HEK293 (cell line): ENCODE results near the gene PCDH18.
A peak's percentile ranks its signal among the peaks of the same experiment; 100 is the strongest.

ENCODE experiments used
- BCL11B ChIP-seq: fragments of 450-650 bp; formaldehyde crosslinking; IDR thresholded peaks from 2 replicates; pipeline ENCODE4 v1.5.1; 2016; ENCODE audit warnings: low read depth, missing biosample characterization, missing genetic modification characterization
- FEZF1 ChIP-seq: fragments of 450-650 bp; formaldehyde crosslinking; IDR thresholded peaks from 2 replicates; pipeline ENCODE4 v1.5.1; 2016; ENCODE audit warnings: missing biosample characterization, missing genetic modification characterization
- GLI4 ChIP-seq: fragments of 450-650 bp; formaldehyde crosslinking; IDR thresholded peaks from 2 replicates; pipeline ENCODE4 v1.5.1; 2016; ENCODE audit warnings: missing biosample characterization, missing genetic modification characterization
- IKZF3 ChIP-seq: fragments of 450-650 bp; IDR thresholded peaks from 2 replicates; pipeline ENCODE4 v1.5.0; 2018; ENCODE audit warnings: missing biosample characterization, mild to moderate bottlenecking, missing genetic modification characterization, moderate library complexity
- KLF7 ChIP-seq: fragments of 450-650 bp; formaldehyde crosslinking; IDR thresholded peaks from 2 replicates; pipeline ENCODE4 v1.5.1; 2016; ENCODE audit warnings: missing biosample characterization, missing genetic modification characterization, borderline replicate concordance
- MZF1 ChIP-seq: fragments of 450-650 bp; formaldehyde crosslinking; IDR thresholded peaks from 2 replicates; pipeline ENCODE4 v1.5.1; 2017; ENCODE audit warnings: missing biosample characterization, missing genetic modification characterization, borderline replicate concordance
- OSR2 ChIP-seq: fragments of 450-650 bp; formaldehyde crosslinking; IDR thresholded peaks from 2 replicates; pipeline ENCODE4 v1.5.1; 2016; ENCODE audit warnings: missing biosample characterization, missing genetic modification characterization
- TCF7L2 ChIP-seq: IDR thresholded peaks from 2 replicates; pipeline ENCODE4 v1.6.1; 2011; ENCODE audit warnings: low read depth, mild to moderate bottlenecking, inconsistent platforms, low read length, moderate library complexity, borderline replicate concordance
- TRIM28 ChIP-seq: IDR thresholded peaks from 2 replicates; pipeline ENCODE4 v1.6.1; 2011; ENCODE audit warnings: low read length, control low read depth, borderline replicate concordance
- WT1 ChIP-seq: fragments of 450-650 bp; formaldehyde crosslinking; IDR thresholded peaks from 2 replicates; pipeline ENCODE4 v1.5.1; 2016; ENCODE audit warnings: missing biosample characterization, missing genetic modification characterization
- ZBTB21 ChIP-seq: fragments of 450-650 bp; formaldehyde crosslinking; IDR thresholded peaks from 2 replicates; pipeline ENCODE4 v1.5.1; 2017; ENCODE audit warnings: missing biosample characterization, missing genetic modification characterization
- ZBTB48 ChIP-seq: fragments of 450-650 bp; formaldehyde crosslinking; IDR thresholded peaks from 2 replicates; pipeline ENCODE4 v1.5.1; 2016; ENCODE audit warnings: missing biosample characterization, missing genetic modification characterization
- ZNF202 ChIP-seq: fragments of 450-650 bp; formaldehyde crosslinking; IDR thresholded peaks from 2 replicates; pipeline ENCODE4 v1.5.1; 2016; ENCODE audit warnings: missing biosample characterization, missing genetic modification characterization, borderline replicate concordance
- ZNF274 ChIP-seq, 2 experiments: fragments of 200-500 bp in 1 of 2; fragments of 450-650 bp in 1 of 2; sonication (Bioruptor generic) in 1 of 2; formaldehyde crosslinking in 1 of 2; IDR thresholded peaks; 2 replicates each; pipeline versions ENCODE4 v1.5.1 to v1.6.1; 2014 to 2016; ENCODE audit warnings: borderline replicate concordance in 1 of 2, inconsistent platforms in 1 of 2, low read length in 1 of 2, missing biosample characterization in 1 of 2, missing genetic modification characterization in 1 of 2
- ZNF335 ChIP-seq: fragments of 450-650 bp; formaldehyde crosslinking; conservative IDR thresholded peaks from 2 replicates; pipeline ENCODE4 v1.5.1; 2016; ENCODE audit warnings: missing biosample characterization, missing genetic modification characterization
- ZNF366 ChIP-seq: fragments of 450-650 bp; formaldehyde crosslinking; conservative IDR thresholded peaks from 2 replicates; pipeline ENCODE4 v1.5.1; 2016; ENCODE audit warnings: missing biosample characterization, missing genetic modification characterization
- ZNF416 ChIP-seq: fragments of 450-650 bp; formaldehyde crosslinking; IDR thresholded peaks from 2 replicates; pipeline ENCODE4 v1.5.1; 2016; ENCODE audit warnings: missing biosample characterization, missing genetic modification characterization
- ZNF426 ChIP-seq: fragments of 450-650 bp; formaldehyde crosslinking; IDR thresholded peaks from 2 replicates; pipeline ENCODE4 v1.5.1; 2017; ENCODE audit warnings: missing biosample characterization, missing genetic modification characterization, mild to moderate bottlenecking, inconsistent platforms, moderate library complexity
- ZNF48 ChIP-seq: fragments of 450-650 bp; formaldehyde crosslinking; IDR thresholded peaks from 2 replicates; pipeline ENCODE4 v1.5.1; 2016; ENCODE audit warnings: missing biosample characterization, missing genetic modification characterization
- ZNF501 ChIP-seq: fragments of 450-650 bp; formaldehyde crosslinking; IDR thresholded peaks from 2 replicates; pipeline ENCODE4 v1.5.1; 2016; ENCODE audit warnings: missing biosample characterization, missing genetic modification characterization
- ZNF600 ChIP-seq: fragments of 450-650 bp; formaldehyde crosslinking; IDR thresholded peaks from 2 replicates; pipeline ENCODE4 v1.5.1; 2016; ENCODE audit warnings: missing biosample characterization, missing genetic modification characterization
- ZNF621 ChIP-seq: fragments of 450-650 bp; formaldehyde crosslinking; IDR thresholded peaks from 2 replicates; pipeline ENCODE4 v1.5.1; 2017; ENCODE audit warnings: missing biosample characterization, missing genetic modification characterization
- ZNF777 ChIP-seq: fragments of 450-650 bp; formaldehyde crosslinking; IDR thresholded peaks from 2 replicates; pipeline ENCODE4 v1.5.1; 2017; ENCODE audit warnings: missing biosample characterization, missing genetic modification characterization, borderline replicate concordance
- TF ChIP-seq, protein P1 (sequence below): fragments of 450-650 bp; IDR thresholded peaks from 2 replicates; pipeline ENCODE4 v1.5.1; 2018; ENCODE audit warnings: missing biosample characterization, mild to moderate bottlenecking, missing genetic modification characterization
- TF ChIP-seq, protein P2 (sequence below): fragments of 450-650 bp; formaldehyde crosslinking; IDR thresholded peaks from 2 replicates; pipeline ENCODE4 v1.5.1; 2016; ENCODE audit warnings: missing biosample characterization, missing genetic modification characterization
- TF ChIP-seq, protein P3 (sequence below): fragments of 450-650 bp; formaldehyde crosslinking; IDR thresholded peaks from 2 replicates; pipeline ENCODE4 v1.5.1; 2016; ENCODE audit warnings: missing biosample characterization, missing genetic modification characterization
- TF ChIP-seq, protein P4 (sequence below): fragments of 450-650 bp; formaldehyde crosslinking; IDR thresholded peaks from 2 replicates; pipeline ENCODE4 v1.5.1; 2016; ENCODE audit warnings: missing biosample characterization, missing genetic modification characterization
- TF ChIP-seq, protein P5 (sequence below): fragments of 450-650 bp; formaldehyde crosslinking; IDR thresholded peaks from 2 replicates; pipeline ENCODE4 v1.5.1; 2017; ENCODE audit warnings: missing biosample characterization, missing genetic modification characterization
- TF ChIP-seq, protein P6 (sequence below): fragments of 450-650 bp; formaldehyde crosslinking; IDR thresholded peaks from 2 replicates; pipeline ENCODE4 v1.5.1; 2016; ENCODE audit warnings: missing biosample characterization, missing genetic modification characterization
- TF ChIP-seq, protein P7 (sequence below): fragments of 450-650 bp; formaldehyde crosslinking; IDR thresholded peaks from 2 replicates; pipeline ENCODE4 v1.5.1; 2016; ENCODE audit warnings: missing biosample characterization, missing genetic modification characterization

PCDH18 gene

DNA sequence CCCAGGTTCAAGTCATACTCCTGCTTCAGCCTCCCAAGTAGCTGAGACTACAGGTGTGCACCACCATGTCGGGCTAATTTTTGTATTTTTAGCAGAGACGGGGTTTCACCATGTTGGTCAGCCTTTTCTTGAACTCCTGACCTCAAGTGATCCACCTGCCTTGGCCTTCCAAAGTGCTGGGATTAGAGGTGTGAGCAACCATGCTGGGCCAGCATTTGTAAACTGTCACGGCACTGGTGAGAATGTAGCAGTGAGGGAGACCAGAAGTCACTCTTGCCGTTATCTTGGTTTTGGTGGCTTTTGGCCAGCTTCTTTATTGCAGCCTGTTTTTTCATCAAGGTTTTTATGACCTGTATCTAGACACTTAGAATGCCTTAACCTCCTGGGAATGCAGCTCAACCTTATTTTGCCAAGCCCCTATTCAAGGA, 22.4 kb downstream of the PCDH18 start (continued):
- TF ChIP-seq, protein P1, sequence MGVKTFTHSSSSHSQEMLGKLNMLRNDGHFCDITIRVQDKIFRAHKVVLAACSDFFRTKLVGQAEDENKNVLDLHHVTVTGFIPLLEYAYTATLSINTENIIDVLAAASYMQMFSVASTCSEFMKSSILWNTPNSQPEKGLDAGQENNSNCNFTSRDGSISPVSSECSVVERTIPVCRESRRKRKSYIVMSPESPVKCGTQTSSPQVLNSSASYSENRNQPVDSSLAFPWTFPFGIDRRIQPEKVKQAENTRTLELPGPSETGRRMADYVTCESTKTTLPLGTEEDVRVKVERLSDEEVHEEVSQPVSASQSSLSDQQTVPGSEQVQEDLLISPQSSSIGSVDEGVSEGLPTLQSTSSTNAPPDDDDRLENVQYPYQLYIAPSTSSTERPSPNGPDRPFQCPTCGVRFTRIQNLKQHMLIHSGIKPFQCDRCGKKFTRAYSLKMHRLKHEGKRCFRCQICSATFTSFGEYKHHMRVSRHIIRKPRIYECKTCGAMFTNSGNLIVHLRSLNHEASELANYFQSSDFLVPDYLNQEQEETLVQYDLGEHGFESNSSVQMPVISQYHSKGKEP (tag by site-specific recombination): peak; percentile 80
- TF ChIP-seq ZNF335 (tag by site-specific recombination) (no peak), ZNF501 (tag by site-specific recombination) (no peak), OSR2 (peak; percentile 90), TRIM28 (peak; percentile 85; the same call in 1 of the 2 replicates), ZNF366 (no peak), ZNF48 (tag by site-specific recombination) (no peak), BCL11B (no peak), ZNF600 (tag by site-specific recombination) (no peak), IKZF3 (tag by site-specific recombination) (0 out of 2 replicates have a peak, but pooled peaks have one; percentile 37), ZBTB48 (tag by site-specific recombination) (no peak), ZNF426 (tag by site-specific recombination) (no peak), ZNF621 (tag by site-specific recombination) (no peak), ZNF777 (tag by site-specific recombination) (no peak), ZNF202 (0 out of 2 replicates have a peak, but pooled peaks have one; percentile 65), ZNF274 (IDR thresholded peaks at IDR 0.05; ENCODE audit: low read length) (no peak), ZNF274 (tag by site-specific recombination; IDR thresholded peaks at IDR 0.05; ENCODE audit: borderline replicate concordance) (no peak), WT1 (tag by site-specific recombination) (peak; percentile 77), MZF1 (tag by site-specific recombination) (peak; percentile 68; the same call in 1 of the 2 replicates), FEZF1 (tag by site-specific recombination) (peak; percentile 80), KLF7 (tag by site-specific recombination) (no peak), ZNF416 (tag by site-specific recombination) (no peak), TCF7L2 (no peak), ZBTB21 (no peak), GLI4 (no peak)
- TF ChIP-seq, protein P2, sequence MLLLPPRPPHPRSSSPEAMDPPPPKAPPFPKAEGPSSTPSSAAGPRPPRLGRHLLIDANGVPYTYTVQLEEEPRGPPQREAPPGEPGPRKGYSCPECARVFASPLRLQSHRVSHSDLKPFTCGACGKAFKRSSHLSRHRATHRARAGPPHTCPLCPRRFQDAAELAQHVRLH (tag by site-specific recombination): peak; percentile 79
- TF ChIP-seq, protein P3, sequence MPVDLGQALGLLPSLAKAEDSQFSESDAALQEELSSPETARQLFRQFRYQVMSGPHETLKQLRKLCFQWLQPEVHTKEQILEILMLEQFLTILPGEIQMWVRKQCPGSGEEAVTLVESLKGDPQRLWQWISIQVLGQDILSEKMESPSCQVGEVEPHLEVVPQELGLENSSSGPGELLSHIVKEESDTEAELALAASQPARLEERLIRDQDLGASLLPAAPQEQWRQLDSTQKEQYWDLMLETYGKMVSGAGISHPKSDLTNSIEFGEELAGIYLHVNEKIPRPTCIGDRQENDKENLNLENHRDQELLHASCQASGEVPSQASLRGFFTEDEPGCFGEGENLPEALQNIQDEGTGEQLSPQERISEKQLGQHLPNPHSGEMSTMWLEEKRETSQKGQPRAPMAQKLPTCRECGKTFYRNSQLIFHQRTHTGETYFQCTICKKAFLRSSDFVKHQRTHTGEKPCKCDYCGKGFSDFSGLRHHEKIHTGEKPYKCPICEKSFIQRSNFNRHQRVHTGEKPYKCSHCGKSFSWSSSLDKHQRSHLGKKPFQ (tag by site-specific recombination): peak; percentile 92
- TF ChIP-seq, protein P4, sequence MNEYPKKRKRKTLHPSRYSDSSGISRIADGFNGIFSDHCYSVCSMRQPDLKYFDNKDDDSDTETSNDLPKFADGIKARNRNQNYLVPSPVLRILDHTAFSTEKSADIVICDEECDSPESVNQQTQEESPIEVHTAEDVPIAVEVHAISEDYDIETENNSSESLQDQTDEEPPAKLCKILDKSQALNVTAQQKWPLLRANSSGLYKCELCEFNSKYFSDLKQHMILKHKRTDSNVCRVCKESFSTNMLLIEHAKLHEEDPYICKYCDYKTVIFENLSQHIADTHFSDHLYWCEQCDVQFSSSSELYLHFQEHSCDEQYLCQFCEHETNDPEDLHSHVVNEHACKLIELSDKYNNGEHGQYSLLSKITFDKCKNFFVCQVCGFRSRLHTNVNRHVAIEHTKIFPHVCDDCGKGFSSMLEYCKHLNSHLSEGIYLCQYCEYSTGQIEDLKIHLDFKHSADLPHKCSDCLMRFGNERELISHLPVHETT: no peak
- TF ChIP-seq, protein P5, sequence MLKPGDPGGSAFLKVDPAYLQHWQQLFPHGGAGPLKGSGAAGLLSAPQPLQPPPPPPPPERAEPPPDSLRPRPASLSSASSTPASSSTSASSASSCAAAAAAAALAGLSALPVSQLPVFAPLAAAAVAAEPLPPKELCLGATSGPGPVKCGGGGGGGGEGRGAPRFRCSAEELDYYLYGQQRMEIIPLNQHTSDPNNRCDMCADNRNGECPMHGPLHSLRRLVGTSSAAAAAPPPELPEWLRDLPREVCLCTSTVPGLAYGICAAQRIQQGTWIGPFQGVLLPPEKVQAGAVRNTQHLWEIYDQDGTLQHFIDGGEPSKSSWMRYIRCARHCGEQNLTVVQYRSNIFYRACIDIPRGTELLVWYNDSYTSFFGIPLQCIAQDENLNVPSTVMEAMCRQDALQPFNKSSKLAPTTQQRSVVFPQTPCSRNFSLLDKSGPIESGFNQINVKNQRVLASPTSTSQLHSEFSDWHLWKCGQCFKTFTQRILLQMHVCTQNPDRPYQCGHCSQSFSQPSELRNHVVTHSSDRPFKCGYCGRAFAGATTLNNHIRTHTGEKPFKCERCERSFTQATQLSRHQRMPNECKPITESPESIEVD (tag by site-specific recombination): peak; percentile 82
- TF ChIP-seq, protein P6, sequence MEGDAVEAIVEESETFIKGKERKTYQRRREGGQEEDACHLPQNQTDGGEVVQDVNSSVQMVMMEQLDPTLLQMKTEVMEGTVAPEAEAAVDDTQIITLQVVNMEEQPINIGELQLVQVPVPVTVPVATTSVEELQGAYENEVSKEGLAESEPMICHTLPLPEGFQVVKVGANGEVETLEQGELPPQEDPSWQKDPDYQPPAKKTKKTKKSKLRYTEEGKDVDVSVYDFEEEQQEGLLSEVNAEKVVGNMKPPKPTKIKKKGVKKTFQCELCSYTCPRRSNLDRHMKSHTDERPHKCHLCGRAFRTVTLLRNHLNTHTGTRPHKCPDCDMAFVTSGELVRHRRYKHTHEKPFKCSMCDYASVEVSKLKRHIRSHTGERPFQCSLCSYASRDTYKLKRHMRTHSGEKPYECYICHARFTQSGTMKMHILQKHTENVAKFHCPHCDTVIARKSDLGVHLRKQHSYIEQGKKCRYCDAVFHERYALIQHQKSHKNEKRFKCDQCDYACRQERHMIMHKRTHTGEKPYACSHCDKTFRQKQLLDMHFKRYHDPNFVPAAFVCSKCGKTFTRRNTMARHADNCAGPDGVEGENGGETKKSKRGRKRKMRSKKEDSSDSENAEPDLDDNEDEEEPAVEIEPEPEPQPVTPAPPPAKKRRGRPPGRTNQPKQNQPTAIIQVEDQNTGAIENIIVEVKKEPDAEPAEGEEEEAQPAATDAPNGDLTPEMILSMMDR (tag by site-specific recombination): no peak
- TF ChIP-seq, protein P7, sequence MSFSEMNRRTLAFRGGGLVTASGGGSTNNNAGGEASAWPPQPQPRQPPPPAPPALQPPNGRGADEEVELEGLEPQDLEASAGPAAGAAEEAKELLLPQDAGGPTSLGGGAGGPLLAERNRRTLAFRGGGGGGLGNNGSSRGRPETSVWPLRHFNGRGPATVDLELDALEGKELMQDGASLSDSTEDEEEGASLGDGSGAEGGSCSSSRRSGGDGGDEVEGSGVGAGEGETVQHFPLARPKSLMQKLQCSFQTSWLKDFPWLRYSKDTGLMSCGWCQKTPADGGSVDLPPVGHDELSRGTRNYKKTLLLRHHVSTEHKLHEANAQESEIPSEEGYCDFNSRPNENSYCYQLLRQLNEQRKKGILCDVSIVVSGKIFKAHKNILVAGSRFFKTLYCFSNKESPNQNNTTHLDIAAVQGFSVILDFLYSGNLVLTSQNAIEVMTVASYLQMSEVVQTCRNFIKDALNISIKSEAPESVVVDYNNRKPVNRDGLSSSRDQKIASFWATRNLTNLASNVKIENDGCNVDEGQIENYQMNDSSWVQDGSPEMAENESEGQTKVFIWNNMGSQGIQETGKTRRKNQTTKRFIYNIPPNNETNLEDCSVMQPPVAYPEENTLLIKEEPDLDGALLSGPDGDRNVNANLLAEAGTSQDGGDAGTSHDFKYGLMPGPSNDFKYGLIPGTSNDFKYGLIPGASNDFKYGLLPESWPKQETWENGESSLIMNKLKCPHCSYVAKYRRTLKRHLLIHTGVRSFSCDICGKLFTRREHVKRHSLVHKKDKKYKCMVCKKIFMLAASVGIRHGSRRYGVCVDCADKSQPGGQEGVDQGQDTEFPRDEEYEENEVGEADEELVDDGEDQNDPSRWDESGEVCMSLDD (tag by site-specific recombination): no peak
